ENCODE results near the gene MED9. TPM values are rescaled to one million over a fixed set of nuclear protein-coding genes. Genes with fewer than 3 reads are reported as not detected.

MED9 gene

DNA sequence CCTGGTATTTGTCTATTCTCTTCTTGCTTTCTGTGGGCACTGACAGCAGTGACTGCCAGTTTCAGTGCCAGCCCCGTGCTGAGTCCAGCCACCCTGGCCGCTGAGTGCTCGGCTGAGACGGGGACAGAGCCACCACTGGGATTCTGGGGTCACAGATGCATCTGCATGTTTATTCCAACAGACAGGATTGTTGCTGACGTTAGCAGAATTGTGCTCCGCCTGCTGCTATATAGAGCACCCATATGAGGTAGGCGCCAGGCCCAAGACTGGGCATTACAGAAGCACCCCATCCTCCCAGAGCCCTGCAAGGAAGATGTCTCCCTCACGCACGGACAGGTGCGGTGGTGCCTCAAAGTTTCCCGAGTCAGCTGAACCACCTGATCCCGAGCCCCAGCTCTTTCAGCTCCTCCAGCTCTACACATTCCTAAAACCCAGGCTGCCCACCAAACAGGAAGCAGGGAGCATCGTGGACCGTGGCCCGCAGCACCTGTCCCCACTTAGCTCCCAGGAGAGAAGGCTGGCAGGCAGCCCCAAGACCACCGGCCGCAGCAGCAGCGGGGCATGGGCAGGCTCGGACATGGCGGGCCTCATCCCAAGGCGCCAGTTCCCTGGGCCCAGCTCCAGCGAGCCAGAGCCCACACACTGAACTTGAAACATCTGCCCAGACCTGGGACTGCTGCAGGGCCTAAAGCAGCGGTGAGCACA lies 64.3 kb downstream of the MED9 start:
- no peak overlapping the region for H2BK120ac ChIP-seq (ENCODE audit: low read depth, low read length)
- WGBS, 2 donors (ENCODE audit: extremely low coverage in 2 of 2, insufficient read length in 2 of 2, insufficient replicate concordance in 1 of 2), result no CpG with 5 or more reads among the region's 23 CpGs
- H4K8ac ChIP-seq (ENCODE audit: low read depth, low read length), result no peak overlapping the region
- no peaks in the 10 kb centered on the region for H3K36me3 ChIP-seq (replicated peaks in 1 of 2; ENCODE audit: control insufficient read depth in 2 of 2, insufficient read depth in 2 of 2, low read length in 2 of 2)
- no peak overlapping the region for H2AFZ ChIP-seq (ENCODE audit: low read length)
- no peak overlapping the region for H3K9ac ChIP-seq (ENCODE audit: low read depth, low read length, poor library complexity)
- peaks cover 5 to 8% of the 10 kb centered on the region in 2 donors for H3K4me1 ChIP-seq (ENCODE audit: control insufficient read depth in 2 of 2, insufficient read depth in 1 of 2, low read depth in 1 of 2, low read length in 2 of 2)
- no peak for DNase-seq (ENCODE audit: low spot score)
- no peak overlapping the region for H2BK12ac ChIP-seq (ENCODE audit: low read length)
- no peak overlapping the region for H2BK5ac ChIP-seq (ENCODE audit: low read length)
- peak overlapping the region; percentile 38 for H2BK15ac ChIP-seq (ENCODE audit: low read length)
- no peak overlapping the region for H3K4me3 ChIP-seq (ENCODE audit: low read length in 2 of 2)
- H3K14ac ChIP-seq (ENCODE audit: low read length), result no peak overlapping the region
- H3K23ac ChIP-seq (ENCODE audit: low read depth, low read length, poor library complexity), result no peak overlapping the region
- no peak overlapping the region for H3K27ac ChIP-seq (replicated peaks; ENCODE audit: low read length)
- no peak overlapping the region for H4K91ac ChIP-seq (ENCODE audit: low read depth, low read length, poor library complexity)
- no peak overlapping the region for H3K4me2 ChIP-seq (ENCODE audit: insufficient read depth, low read length, poor library complexity, severe bottlenecking)
- H3K27me3 ChIP-seq (ENCODE audit: control insufficient read depth in 3 of 3, insufficient read depth in 3 of 3, low read depth in 1 of 3, low read length in 3 of 3), result no peaks in the 10 kb centered on the region
- peak overlapping the region; percentile 67 for H2AK5ac ChIP-seq (ENCODE audit: low read depth, low read length)
- H3K18ac ChIP-seq (ENCODE audit: low read length), result peak overlapping the region; percentile 69
- no peaks in the 10 kb centered on the region for H3K79me1 ChIP-seq (ENCODE audit: low read depth, low read length)
- H3K9me3 ChIP-seq (replicated peaks in 1 of 2; ENCODE audit: control insufficient read depth in 2 of 2, insufficient read depth in 1 of 2, low read depth in 1 of 2, low read length in 2 of 2), result peaks cover 0 to 2% of the 10 kb centered on the region in 2 donors
- no peak overlapping the region for H3K4ac ChIP-seq (ENCODE audit: low read length)

DNA sequence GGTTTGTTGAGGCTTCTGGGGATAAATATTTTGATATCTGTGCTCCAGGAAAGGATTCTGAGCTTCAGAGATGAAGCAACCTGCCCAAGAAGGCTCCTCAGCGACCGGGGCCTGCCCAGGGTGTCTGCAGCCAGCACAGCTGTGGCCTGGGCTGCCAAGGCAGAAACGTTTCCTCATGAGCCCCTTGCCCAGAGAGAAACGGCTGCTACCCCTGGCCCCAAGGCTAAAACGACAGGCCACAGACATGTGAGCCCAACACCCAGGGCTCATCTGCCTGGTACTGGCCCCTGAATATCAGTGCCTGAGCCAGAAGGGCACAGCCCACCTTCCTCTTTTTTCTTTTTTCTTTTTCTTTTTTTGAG lies 64.8 kb downstream of the MED9 start:
- H3K27me3 ChIP-seq (ENCODE audit: control insufficient read depth in 3 of 3, insufficient read depth in 3 of 3, low read depth in 1 of 3, low read length in 3 of 3), result no peaks in the 10 kb centered on the region
- no peak overlapping the region for H4K8ac ChIP-seq (ENCODE audit: low read depth, low read length)
- no peak overlapping the region for H2BK5ac ChIP-seq (ENCODE audit: low read length)
- no peak overlapping the region for H2BK120ac ChIP-seq (ENCODE audit: low read depth, low read length)
- no CpG with 5 or more reads among the region's 5 CpGs for WGBS, 2 donors (ENCODE audit: extremely low coverage in 2 of 2, insufficient read length in 2 of 2, insufficient replicate concordance in 1 of 2)
- no peak overlapping the region for H4K91ac ChIP-seq (ENCODE audit: low read depth, low read length, poor library complexity)
- H3K14ac ChIP-seq (ENCODE audit: low read length), result no peak overlapping the region
- H2BK12ac ChIP-seq (ENCODE audit: low read length), result no peak overlapping the region
- H3K4me3 ChIP-seq (ENCODE audit: low read length in 2 of 2), result no peak overlapping the region
- H3K27ac ChIP-seq (replicated peaks; ENCODE audit: low read length), result no peak overlapping the region
- H3K9me3 ChIP-seq (replicated peaks in 1 of 2; ENCODE audit: control insufficient read depth in 2 of 2, insufficient read depth in 1 of 2, low read depth in 1 of 2, low read length in 2 of 2), result peaks cover 0 to 2% of the 10 kb centered on the region in 2 donors
- H3K18ac ChIP-seq (ENCODE audit: low read length), result peak overlapping the region; percentile 69
- no peak overlapping the region for H3K9ac ChIP-seq (ENCODE audit: low read depth, low read length, poor library complexity)
- H3K79me1 ChIP-seq (ENCODE audit: low read depth, low read length), result no peaks in the 10 kb centered on the region
- no peak overlapping the region for H2AFZ ChIP-seq (ENCODE audit: low read length)
- no peak overlapping the region for H3K4ac ChIP-seq (ENCODE audit: low read length)
- no peak overlapping the region for H2AK5ac ChIP-seq (ENCODE audit: low read depth, low read length)
- H3K23ac ChIP-seq (ENCODE audit: low read depth, low read length, poor library complexity), result no peak overlapping the region
- H3K36me3 ChIP-seq (replicated peaks in 1 of 2; ENCODE audit: control insufficient read depth in 2 of 2, insufficient read depth in 2 of 2, low read length in 2 of 2), result no peaks in the 10 kb centered on the region
- DNase-seq (ENCODE audit: low spot score), result no peak
- no peak overlapping the region for H2BK15ac ChIP-seq (ENCODE audit: low read length)
- peaks cover 5 to 8% of the 10 kb centered on the region in 2 donors for H3K4me1 ChIP-seq (ENCODE audit: control insufficient read depth in 2 of 2, insufficient read depth in 1 of 2, low read depth in 1 of 2, low read length in 2 of 2)
- no peak overlapping the region for H3K4me2 ChIP-seq (ENCODE audit: insufficient read depth, low read length, poor library complexity, severe bottlenecking)

Small RNA genes within 50 kb of the gene (small RNA-seq; reads per million reads assigned to genes)
- not detected for gene RF00019 (ENCODE audit: insufficient read depth)
